Effector memory CD8-positive, alpha-beta T cell (primary cell): Measurements from ENCODE around the gene PHAF1.
A peak's percentile ranks its signal among the peaks of the same experiment; 100 is the strongest.

Source experiments
- ATAC-seq: fragments of 150-1000 bp; cut with Tn5 transposase; replicated peaks from 2 replicates; pipeline ENCODE4 v1.10.0; 2021; ENCODE audit warnings: mild to moderate bottlenecking, moderate library complexity
- DNase-seq, 3 experiments: peaks; one replicate each; pipeline ENCODE4 v3.0.0; 2021
- H3K27ac Mint-ChIP-seq, 2 donors: one replicate each; pipeline ENCODE4 v1.8.0; 2022; ENCODE audit warnings: mild to moderate bottlenecking in 2 of 2, mixed read lengths in 2 of 2, moderate library complexity in 2 of 2
- H3K27me3 Mint-ChIP-seq, 2 donors: one replicate each; pipeline ENCODE4 v1.8.0; 2022; ENCODE audit warnings: mixed read lengths in 2 of 2
- H3K36me3 Mint-ChIP-seq: one replicate; pipeline ENCODE4 v1.8.0; 2022; ENCODE audit warnings: mild to moderate bottlenecking, moderate library complexity, mixed read lengths; ENCODE audit not compliant: insufficient read depth
- H3K4me1 Mint-ChIP-seq, 2 donors: one replicate each; pipeline ENCODE4 v1.8.0; 2022; ENCODE audit warnings: low read depth in 2 of 2, mixed read lengths in 2 of 2
- H3K4me3 Mint-ChIP-seq, 2 donors: one replicate each; pipeline ENCODE4 v1.8.0; 2022; ENCODE audit warnings: mild to moderate bottlenecking in 2 of 2, mixed read lengths in 2 of 2, moderate library complexity in 2 of 2
- H3K9me3 Mint-ChIP-seq, 2 donors: one replicate each; pipeline ENCODE4 v1.8.0; 2022; ENCODE audit warnings: mixed read lengths in 2 of 2

Gene PHAF1

DNA sequence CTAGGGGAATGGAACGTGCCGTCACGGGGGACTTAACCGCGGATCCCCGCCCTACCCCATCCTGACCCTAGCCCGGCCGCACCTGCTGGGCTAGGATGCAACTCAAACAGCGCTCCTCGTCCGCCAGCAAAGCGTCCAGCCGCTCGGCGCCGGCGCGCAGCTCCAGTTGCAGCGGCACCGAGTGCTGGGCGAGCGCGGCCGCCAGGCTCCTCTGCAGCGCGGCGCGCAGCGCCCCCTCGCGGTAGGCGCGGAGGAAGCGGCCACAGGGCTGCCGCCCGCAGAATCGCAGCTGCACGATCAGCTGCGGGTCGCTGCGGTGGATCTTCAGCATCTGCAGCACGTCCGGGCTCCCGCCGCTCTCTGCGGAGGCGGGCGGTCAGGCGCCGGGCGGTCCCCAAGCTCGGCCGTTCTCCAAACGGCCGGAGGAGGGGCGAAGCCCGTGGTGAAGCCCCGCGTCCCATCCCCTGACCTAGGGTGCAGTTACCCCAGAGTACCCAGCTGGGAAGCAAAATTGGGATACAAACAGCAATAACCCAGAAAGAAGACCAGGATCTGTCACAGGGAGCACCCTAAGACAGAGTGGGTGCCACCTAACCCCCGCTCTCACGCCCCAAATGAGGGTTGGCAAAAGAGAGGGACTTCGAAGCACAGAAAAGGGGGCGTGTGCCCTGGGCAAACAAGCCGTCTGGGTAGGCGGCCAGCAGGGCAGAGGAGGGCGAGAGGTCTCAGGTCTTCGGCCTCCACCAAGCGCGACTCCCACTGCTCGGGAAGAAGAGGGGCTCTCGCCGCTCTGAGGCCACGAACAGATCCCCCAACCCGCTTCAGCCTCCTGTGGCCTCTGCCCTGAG, 45.8 kb downstream of the PHAF1 start:
- H3K4me1 Mint-ChIP-seq, result peaks cover 55 to 57% of the 10 kb centered on the region in 2 donors
- peaks cover 40% of the 10 kb centered on the region for H3K36me3 Mint-ChIP-seq
- H3K27ac Mint-ChIP-seq, result peak overlapping the region; percentile 16 to 60

DNA sequence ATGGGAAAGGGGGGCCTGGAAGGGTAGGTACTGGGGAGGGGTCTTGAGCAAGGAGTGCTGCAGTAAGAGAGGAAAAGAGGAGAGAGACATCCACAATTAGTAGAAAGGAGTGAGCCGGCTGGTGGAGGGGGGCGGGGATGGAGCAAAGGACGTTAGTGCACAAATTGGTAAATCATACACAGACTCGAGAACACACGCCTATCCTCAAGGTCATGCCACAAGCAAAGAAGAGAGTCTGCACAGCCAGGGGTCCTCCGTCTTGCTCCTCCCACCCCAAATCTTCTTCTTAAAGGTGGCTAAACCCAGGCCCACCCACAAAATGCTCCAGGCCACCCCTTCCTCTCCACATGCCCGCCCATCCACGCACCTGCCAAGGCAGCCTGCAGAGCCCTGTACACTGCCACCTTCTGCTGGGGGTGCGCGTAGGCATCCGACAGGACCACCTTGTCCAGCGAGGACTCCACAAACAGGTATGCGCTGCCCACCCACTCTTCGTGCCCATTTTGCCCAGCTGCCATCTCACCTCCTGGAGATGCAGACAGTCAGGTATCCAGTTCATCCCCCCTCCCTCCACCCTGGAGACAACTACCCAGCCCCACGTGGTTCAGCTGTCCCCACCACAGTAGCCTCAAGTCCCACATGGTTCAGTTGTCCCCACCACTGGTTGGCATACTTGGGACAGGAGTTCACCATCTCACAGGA, 46.6 kb downstream of the PHAF1 start:
- H3K9me3 Mint-ChIP-seq, result no peaks in the 10 kb centered on the region
- peaks cover 54 to 59% of the 10 kb centered on the region in 2 donors for H3K4me1 Mint-ChIP-seq
- peak overlapping the region in 1 of 2 donors; percentile 98 for H3K27ac Mint-ChIP-seq
- ATAC-seq (no peak), DNase-seq (no peak)
- peak overlapping the region; percentile 57 to 77 for H3K4me3 Mint-ChIP-seq
- peaks cover 47% of the 10 kb centered on the region for H3K36me3 Mint-ChIP-seq
- peaks cover 4 to 7% of the 10 kb centered on the region in 2 donors for H3K27me3 Mint-ChIP-seq

More for the DNA sequence above, 45.8 kb downstream of the PHAF1 start:
- H3K27me3 Mint-ChIP-seq, result no peaks in the 10 kb centered on the region
- peak; percentile 39 for ATAC-seq
- H3K9me3 Mint-ChIP-seq, result no peaks in the 10 kb centered on the region
- DNase-seq, result peak; percentile 69 to 80 (median 73)
- H3K4me3 Mint-ChIP-seq, result peak overlapping the region; percentile 76 to 77

DNA sequence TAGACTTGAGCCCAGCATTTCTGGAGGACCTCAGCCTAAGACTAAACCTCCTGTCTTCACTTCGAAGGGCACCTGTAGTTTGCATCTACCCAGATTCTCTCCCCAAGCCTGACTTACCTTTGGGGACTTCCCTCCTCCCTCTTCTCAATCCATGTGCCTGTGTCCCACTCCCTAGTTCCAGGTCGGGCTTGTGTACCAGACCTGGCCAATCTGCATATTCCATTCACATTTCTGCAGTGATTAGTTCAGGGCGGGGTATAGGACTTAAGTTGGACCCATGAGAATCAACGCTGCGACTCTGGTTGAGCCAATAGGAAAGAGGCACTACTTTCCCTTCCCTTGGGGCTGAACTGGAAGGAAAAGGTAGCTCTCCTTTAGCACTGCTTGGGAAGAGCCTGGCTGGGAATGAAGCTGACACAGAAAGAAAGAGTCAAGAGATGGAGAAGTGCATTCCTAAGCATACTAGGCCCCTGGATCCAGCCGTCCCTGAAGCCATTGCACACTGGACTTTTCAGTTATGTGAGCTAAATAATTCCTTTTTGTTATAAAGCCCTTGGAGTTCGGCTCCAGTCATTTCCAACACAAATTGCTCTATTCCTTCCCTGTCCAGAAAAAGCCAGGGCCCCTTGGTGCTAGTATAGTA, 47.5 kb downstream of the PHAF1 start:
- Mint-ChIP-seq H3K36me3 (peaks cover 53% of the 10 kb centered on the region), H3K27ac (peak overlapping the region; percentile 97 to 98), H3K27me3 (peaks cover 4 to 16% of the 10 kb centered on the region in 2 donors), H3K4me1 (peaks cover 50 to 55% of the 10 kb centered on the region in 2 donors), H3K4me3 (peak overlapping the region; percentile 79 to 87), H3K9me3 (no peaks in the 10 kb centered on the region)
- DNase-seq (no peak), ATAC-seq (no peak)

- ATAC-seq, result peak; percentile 8
- H3K4me1 Mint-ChIP-seq, result peaks cover 45 to 52% of the 10 kb centered on the region in 2 donors
- peak overlapping the region; percentile 79 to 87 for H3K4me3 Mint-ChIP-seq
- peaks cover 4 to 19% of the 10 kb centered on the region in 2 donors for H3K27me3 Mint-ChIP-seq
- H3K27ac Mint-ChIP-seq, result peak overlapping the region; percentile 97 to 98
- DNase-seq, result no peak
- H3K9me3 Mint-ChIP-seq, result no peaks in the 10 kb centered on the region
- H3K36me3 Mint-ChIP-seq, result peaks cover 53% of the 10 kb centered on the region
These were observed 48.3 kb downstream of the PHAF1 start for GRCh38 chr16:67157892-67158635.

DNA sequence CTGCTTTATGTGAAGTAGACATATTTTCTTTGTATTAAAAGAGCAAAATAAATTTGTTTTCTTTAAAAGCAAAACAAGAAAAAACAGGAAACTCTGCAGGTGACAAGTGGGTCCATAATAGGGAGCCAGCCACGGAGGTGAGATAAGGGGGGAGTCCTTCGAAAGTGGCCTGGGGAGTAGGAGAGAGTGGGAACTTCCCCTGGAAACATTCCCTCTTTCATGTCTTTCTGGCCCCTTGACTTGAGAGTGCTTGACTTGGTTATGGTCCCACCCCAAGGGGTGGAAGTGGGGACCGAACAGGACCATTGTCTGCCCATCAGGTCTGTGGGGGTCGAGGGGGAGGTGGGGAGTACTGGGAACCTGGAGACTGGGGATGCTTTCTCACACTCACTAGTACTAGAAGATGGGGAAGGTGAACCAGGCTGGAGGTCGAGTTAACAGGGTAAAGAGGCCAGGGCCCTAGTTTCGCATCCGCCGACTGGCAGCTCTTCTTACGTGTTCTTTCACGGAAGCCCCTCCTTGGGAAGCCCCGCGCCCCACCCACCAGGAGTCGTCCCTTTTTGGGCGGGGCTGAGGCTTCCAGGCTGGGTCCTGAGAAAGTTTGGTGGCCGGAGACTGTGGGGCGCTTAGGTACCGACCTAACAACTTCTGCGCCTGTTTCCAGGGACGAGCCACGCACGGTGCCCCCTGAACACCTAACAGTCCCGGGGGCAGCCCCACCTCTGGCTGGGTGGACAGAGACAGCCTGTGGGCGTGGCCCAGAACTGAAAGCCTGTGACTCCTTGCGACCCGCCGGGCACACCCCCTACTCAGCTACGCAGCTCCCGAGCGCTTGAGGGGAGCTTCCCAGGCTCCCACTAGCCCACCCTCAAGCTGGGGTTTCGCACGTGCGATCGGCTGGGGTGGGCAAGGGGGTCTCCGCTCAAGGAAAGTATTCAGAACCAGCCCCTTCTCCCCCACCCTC, 49.2 kb downstream of the PHAF1 start:
- ATAC-seq, result peak; percentile 51
- H3K9me3 Mint-ChIP-seq, result no peaks in the 10 kb centered on the region
- H3K27me3 Mint-ChIP-seq, result peaks cover 4 to 19% of the 10 kb centered on the region in 2 donors
- peak overlapping the region; percentile 97 to 98 for H3K27ac Mint-ChIP-seq
- peaks cover 48% of the 10 kb centered on the region for H3K36me3 Mint-ChIP-seq
- H3K4me1 Mint-ChIP-seq, result peaks cover 38 to 47% of the 10 kb centered on the region in 2 donors
- peak overlapping the region; percentile 79 to 87 for H3K4me3 Mint-ChIP-seq
- DNase-seq, result peak; percentile 67 to 74 (median 73)

- H3K36me3 Mint-ChIP-seq, result peaks cover 39% of the 10 kb centered on the region
- no peaks in the 10 kb centered on the region for H3K9me3 Mint-ChIP-seq
- peaks cover 26 to 43% of the 10 kb centered on the region in 2 donors for H3K4me1 Mint-ChIP-seq
- H3K27ac Mint-ChIP-seq, result no peak overlapping the region
- ATAC-seq (no peak), DNase-seq (no peak)
- H3K4me3 Mint-ChIP-seq, result peak overlapping the region in 1 of 2 donors; percentile 79
- peaks cover 18 to 40% of the 10 kb centered on the region in 2 donors for H3K27me3 Mint-ChIP-seq
These were observed 51.9 kb downstream of the PHAF1 start for GRCh38 chr16:67161595-67162058.

GRCh38 chr16:67162506-67163163, 52.9 kb downstream of the PHAF1 start:
- peaks cover 36% of the 10 kb centered on the region for H3K36me3 Mint-ChIP-seq
- peaks cover 17 to 35% of the 10 kb centered on the region in 2 donors for H3K4me1 Mint-ChIP-seq
- H3K4me3 Mint-ChIP-seq, result peak overlapping the region in 1 of 2 donors; percentile 34
- no peak for ATAC-seq
- DNase-seq, result no peak
- H3K27ac Mint-ChIP-seq, result no peak overlapping the region
- no peaks in the 10 kb centered on the region for H3K9me3 Mint-ChIP-seq
- H3K27me3 Mint-ChIP-seq, result peaks cover 22 to 50% of the 10 kb centered on the region in 2 donors

GRCh38 chr16:67163164-67163998, 53.6 kb downstream of the PHAF1 start:
- DNase-seq (peak in 1 of 3 experiments; percentile 34), ATAC-seq (peak; percentile 1)
- no peak overlapping the region for H3K27ac Mint-ChIP-seq
- H3K4me3 Mint-ChIP-seq, result peak overlapping the region; percentile 54 to 65
- H3K4me1 Mint-ChIP-seq, result peaks cover 10 to 28% of the 10 kb centered on the region in 2 donors
- H3K36me3 Mint-ChIP-seq, result peaks cover 31% of the 10 kb centered on the region
- peaks cover 27 to 58% of the 10 kb centered on the region in 2 donors for H3K27me3 Mint-ChIP-seq
- no peaks in the 10 kb centered on the region for H3K9me3 Mint-ChIP-seq

- Mint-ChIP-seq H3K36me3 (peaks cover 27% of the 10 kb centered on the region), H3K4me3 (peak overlapping the region; percentile 54 to 65), H3K27ac (peak overlapping the region in 1 of 2 donors; percentile 17), H3K4me1 (peaks cover 3 to 21% of the 10 kb centered on the region in 2 donors), H3K27me3 (peaks cover 30 to 65% of the 10 kb centered on the region in 2 donors), H3K9me3 (no peaks in the 10 kb centered on the region)
- ATAC-seq (no peak), DNase-seq (no peak)
These were observed 54.3 kb downstream of the PHAF1 start for GRCh38 chr16:67163999-67164558.

DNA sequence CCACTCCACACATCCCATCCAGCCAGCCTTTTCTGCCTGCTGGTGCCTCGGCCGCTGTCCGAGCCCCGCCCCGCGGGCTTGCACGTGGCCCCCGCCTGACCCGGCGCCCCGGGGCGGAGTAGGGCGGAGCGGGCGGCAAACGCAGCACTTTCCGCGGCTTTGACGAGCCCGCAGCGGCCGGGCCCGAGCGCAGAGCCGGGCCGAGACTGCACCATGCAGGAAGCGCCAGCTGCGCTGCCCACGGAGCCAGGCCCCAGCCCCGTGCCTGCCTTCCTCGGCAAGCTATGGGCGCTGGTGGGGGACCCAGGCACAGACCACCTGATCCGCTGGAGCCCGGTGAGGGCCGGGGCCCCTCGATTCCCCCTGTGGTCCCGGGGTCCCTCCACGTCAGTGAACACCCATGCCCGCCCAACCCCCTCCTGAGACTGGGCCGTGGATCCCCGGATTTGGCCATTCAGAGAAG, 54.9 kb downstream of the PHAF1 start, which contains the start of gene HSF4:
Gene HSF4, plus strand, starts transcription at position 147 of the 463 bp plus-strand sequence. Its CDS starts 67 bp downstream, at position 214.
- Mint-ChIP-seq H3K9me3 (no peaks in the 10 kb centered on the region), H3K36me3 (peaks cover 21% of the 10 kb centered on the region), H3K27me3 (peaks cover 30 to 70% of the 10 kb centered on the region in 2 donors), H3K4me1 (peaks cover 4 to 20% of the 10 kb centered on the region in 2 donors), H3K4me3 (peak within 1 kb of the TSS; percentile 54 to 65), H3K27ac (peak within 1 kb of the TSS in 1 of 2 donors; percentile 17)
- DNase-seq, result no peak
- ATAC-seq, result no peak
